Endothelial cell of umbilical vein (primary cell): Measurements from ENCODE around the gene PLCH1. TPM values are rescaled to one million over a fixed set of nuclear protein-coding genes. Genes with fewer than 3 reads are reported as not detected.

Experiments
- BruUV-seq: library from RNA; stranded (reverse); fragments of 400-500 nt; replicated peaks from 2 replicates; lab custom pipeline; 2021; lab: Mats Ljungman, UMichigan
- CTCF ChIA-PET: fragments of 300-600, 350-600 bp; sonication (Branson Sonifier 250); formaldehyde crosslinking; loops from one replicate; lab custom pipeline; 2021; ENCODE audit warnings: antibody characterized with exemption, inconsistent platforms; lab: Charles Lee
- POLR2A ChIA-PET: fragments of 300-600, 350-600 bp; sonication (Branson Sonifier 250); formaldehyde crosslinking; loops from one replicate; lab custom pipeline; 2021; ENCODE audit warnings: antibody characterized with exemption, inconsistent platforms; lab: Charles Lee
- DNase-seq: peaks from one replicate; pipeline ENCODE4 v3.0.0-alpha.2; 2011; ENCODE audit warnings: low read depth, low spot score
- FAIRE-seq: peaks from 2 replicates; lab custom pipeline; 2011; peaks lifted over from hg19 to GRCh38; lab: Jason Lieb, UNC
- H2AFZ ChIP-seq: 2 replicates; pipeline ENCODE4 v1.6.0; 2012; ENCODE audit warnings: low read depth, low read length, control low read depth, inconsistent platforms
- H3K27ac ChIP-seq: 2 replicates; pipeline ENCODE4 v1.5.1; 2011; ENCODE audit warnings: low read depth, mild to moderate bottlenecking, control low read depth, low read length, moderate library complexity; ENCODE audit not compliant: insufficient read depth
- H3K27me3 ChIP-seq, 2 experiments: 2 replicates each; pipeline versions ENCODE4 v1.6.0 to v1.6.1; 2011; ENCODE audit warnings: low read length in 2 of 2, mixed read lengths in 1 of 2; ENCODE audit not compliant: control insufficient read depth in 2 of 2, insufficient read depth in 2 of 2
- H3K36me3 ChIP-seq, 2 experiments: 2 replicates in 1 of 2; 3 replicates in 1 of 2; pipeline ENCODE4 v1.5.1; 2011; ENCODE audit warnings: low read length in 2 of 2, mild to moderate bottlenecking in 1 of 2, moderate library complexity in 1 of 2; ENCODE audit not compliant: control insufficient read depth in 2 of 2, insufficient read depth in 2 of 2; ENCODE audit errors: extremely low read depth in 1 of 2
- H3K4me1 ChIP-seq: 3 replicates; pipeline ENCODE4 v1.5.1; 2011; ENCODE audit warnings: mild to moderate bottlenecking, low read length; ENCODE audit not compliant: control insufficient read depth, insufficient read depth; ENCODE audit errors: extremely low read depth
- H3K4me2 ChIP-seq: 2 replicates; pipeline ENCODE4 v1.6.1; 2011; ENCODE audit warnings: low read length, control low read depth, mixed read lengths; ENCODE audit not compliant: insufficient read depth
- H3K4me3 ChIP-seq, 3 experiments: fragments of 200-600 bp in 1 of 3; sonication (generic), shearing (Covaris generic) in 1 of 3; replicated peaks in 1 of 3; 2 replicates each; pipeline ENCODE4 v1.5.1; 2011 to 2016; ENCODE audit warnings: control low read depth in 3 of 3, low read length in 3 of 3, mild to moderate bottlenecking in 2 of 3, inconsistent platforms in 1 of 3, low read depth in 1 of 3, moderate library complexity in 1 of 3; ENCODE audit not compliant: insufficient read depth in 1 of 3
- H3K79me2 ChIP-seq: 2 replicates; pipeline ENCODE4 v1.6.0; 2012; ENCODE audit warnings: low read length, inconsistent platforms; ENCODE audit not compliant: control insufficient read depth, insufficient read depth
- H3K9ac ChIP-seq: replicated peaks from 2 replicates; pipeline ENCODE3; 2011; ENCODE audit warnings: low read length, control low read depth; ENCODE audit not compliant: insufficient read depth; ENCODE audit errors: extremely low read depth
- H3K9me1 ChIP-seq: replicated peaks from 3 replicates; pipeline ENCODE4 v1.6.0; 2011; ENCODE audit warnings: mild to moderate bottlenecking, low read length; ENCODE audit not compliant: control insufficient read depth, insufficient read depth; ENCODE audit errors: extremely low read depth
- H3K9me3 ChIP-seq: replicated peaks from 2 replicates; pipeline ENCODE4 v1.5.1; 2012; ENCODE audit warnings: low read length, inconsistent platforms; ENCODE audit not compliant: control insufficient read depth, insufficient read depth
- H4K20me1 ChIP-seq: replicated peaks from 2 replicates; pipeline ENCODE3; 2011; ENCODE audit warnings: mild to moderate bottlenecking, low read length; ENCODE audit not compliant: control insufficient read depth, insufficient read depth; ENCODE audit errors: extremely low read depth
- CTCF ChIP-seq, 2 donors: IDR thresholded peaks; 1 replicate in 1 of 2; 2 replicates in 1 of 2; pipeline ENCODE4 v1.5.1; 2011; ENCODE audit warnings: low read length in 2 of 2, mild to moderate bottlenecking in 2 of 2, moderate library complexity in 2 of 2, control low read depth in 1 of 2, inconsistent platforms in 1 of 2, low read depth in 1 of 2; ENCODE audit not compliant: insufficient read depth in 1 of 2; ENCODE audit errors: extremely low read depth in 1 of 2
- EZH2 ChIP-seq: IDR thresholded peaks from 2 replicates; pipeline ENCODE4 v1.6.1; 2012; ENCODE audit warnings: borderline replicate concordance, low read depth, mild to moderate bottlenecking, moderate library complexity, low read length, inconsistent platforms; ENCODE audit not compliant: severe bottlenecking
- FOS ChIP-seq: IDR thresholded peaks from 2 replicates; pipeline ENCODE4 v1.6.1; 2011; ENCODE audit warnings: mild to moderate bottlenecking, low read length, moderate library complexity, borderline replicate concordance; ENCODE audit not compliant: insufficient read depth
- GATA2 ChIP-seq: IDR thresholded peaks from 2 replicates; pipeline ENCODE4 v1.7.0; 2011; ENCODE audit warnings: low read depth, mild to moderate bottlenecking, moderate library complexity, mixed read lengths, low read length; ENCODE audit not compliant: insufficient read length, insufficient read depth
- JUN ChIP-seq: IDR thresholded peaks from 2 replicates; pipeline ENCODE4 v1.6.1; 2011; ENCODE audit warnings: borderline replicate concordance, low read depth; ENCODE audit not compliant: insufficient read length, insufficient read depth
- MAX ChIP-seq: IDR thresholded peaks from 2 replicates; pipeline ENCODE4 v1.6.1; 2011; ENCODE audit not compliant: insufficient read depth, insufficient read length
- MYC ChIP-seq: IDR thresholded peaks from one replicate; pipeline ENCODE4 v1.6.1; 2011; ENCODE audit warnings: mild to moderate bottlenecking, low read depth, low read length
- POLR2A ChIP-seq: IDR thresholded peaks from 2 replicates; pipeline ENCODE4 v1.6.1; 2012; ENCODE audit warnings: low read depth, mild to moderate bottlenecking, control low read depth, low read length
- POLR2AphosphoS5 ChIP-seq: IDR thresholded peaks from 2 replicates; pipeline ENCODE4 v1.6.1; 2012; ENCODE audit warnings: low read depth, mild to moderate bottlenecking, control low read depth, low read length, moderate library complexity; ENCODE audit not compliant: insufficient read depth
- dilution Hi-C: fragments of 300-500 bp; cut with MboI; formaldehyde crosslinking; loops from one replicate; pipeline ENCODE4 v1.15.0; 2019; ENCODE audit warnings: low sequenced_read_pairs; ENCODE audit not compliant: extremely low pct_ligation_motif_present
- intact Hi-C: fragments of 100-400 bp; cut with micrococcal nuclease; formaldehyde crosslinking; loops from one replicate; pipeline ENCODE4 v1.10.0; 2022
- polyA plus RNA-seq, 4 experiments: library from polyadenylated mRNA; depleted of rRNA in 3 of 4; stranded (reverse) in 3 of 4; unstranded in 1 of 4; fragments of >200 nt; gene quantifications; 2 replicates each; pipeline versions ENCODE4 v1.2.1 to v1.2.3, GENCODE V29; 2011 to 2012; ENCODE audit warnings: missing spikeins in 1 of 4
- total RNA-seq: library from RNA; stranded (reverse); gene quantifications from 2 replicates; pipeline ENCODE4 v1.2.3, GENCODE V29; 2021

PLCH1 gene
- total and polyA plus RNA-seq, 2 donors (not counting 3 experiments of a cell fraction or from before 2014, with no cell fraction given) = 0.03 TPM; not detected in 1

DNA sequence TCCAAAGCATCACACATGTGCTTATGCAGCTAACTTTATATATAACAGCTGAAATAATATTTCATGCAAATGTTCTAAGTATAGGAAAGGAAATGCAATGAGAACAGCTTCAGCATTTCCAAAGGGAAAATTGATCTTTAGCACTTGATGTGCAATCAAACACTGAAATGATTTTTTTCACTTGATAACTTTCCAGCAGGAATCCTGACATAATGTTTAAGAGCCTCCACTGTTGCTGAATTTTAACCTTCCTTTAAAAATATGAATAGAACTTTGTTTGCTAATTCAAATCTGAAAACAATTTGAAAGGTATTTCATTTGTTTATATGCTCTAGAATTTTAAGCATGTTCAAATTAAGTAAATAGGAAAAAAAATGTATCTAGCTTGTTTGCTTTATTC is 354.5 kb downstream of the PLCH1 start:
- ChIA-PET CTCF (interaction anchor here (0.7 kb wide), 1 partner anchor 54 kb away, joined by 3 read pairs; no protein-coding TSS in a partner anchor), POLR2A (no interaction called here)
- dilution Hi-C loops (no loop called here), intact Hi-C loops (no loop called here)
- Histone ChIP-seq H3K79me2 (no peaks in the 10 kb centered on the region), H2AFZ (no peak overlapping the region), H3K27ac (no peak overlapping the region), H3K4me1 (no peaks in the 10 kb centered on the region), H3K4me3 (no peak overlapping the region), H3K27me3 (no peaks in the 10 kb centered on the region), H3K9me1 (no peaks in the 10 kb centered on the region), H3K36me3 (no peaks in the 10 kb centered on the region), H3K9me3 (no peaks in the 10 kb centered on the region), H3K4me2 (no peak overlapping the region), H3K9ac (no peak overlapping the region), H4K20me1 (no peaks in the 10 kb centered on the region)
- no peak for TF ChIP-seq FOS
- no peak for TF ChIP-seq GATA2
- no peak for TF ChIP-seq MYC
- no peak for TF ChIP-seq EZH2
- TF ChIP-seq CTCF (IDR thresholded peaks at IDR 0.05; ENCODE audit: extremely low read depth in 1 of 2, insufficient read depth in 1 of 2, low read depth in 1 of 2, low read length in 2 of 2) = no peak
- no peak for TF ChIP-seq POLR2A
- FAIRE-seq (no peak), DNase-seq (no peak)
- BruUV-seq = no TSS peak

DNA sequence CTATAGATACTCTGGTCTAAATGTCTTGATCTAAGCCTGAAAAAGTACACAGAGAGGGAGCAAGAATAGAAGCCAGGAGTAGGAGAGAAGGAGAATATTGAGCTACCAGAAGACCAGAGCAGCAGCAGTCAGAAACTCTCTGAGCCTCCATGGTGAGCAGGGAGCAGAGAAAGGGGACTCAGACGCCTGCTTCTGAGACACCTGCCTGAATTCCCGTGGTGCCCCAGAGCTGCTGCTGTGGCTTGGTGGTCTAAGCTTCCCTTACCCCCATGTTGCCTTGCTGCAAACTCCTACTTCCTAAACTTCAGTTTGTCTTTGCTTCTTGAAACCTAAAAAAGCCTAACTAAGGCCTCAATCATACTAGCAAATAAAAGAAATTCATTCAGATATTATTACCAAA is 356.5 kb downstream of the PLCH1 start:
- H4K20me1 ChIP-seq = no peaks in the 10 kb centered on the region
- FAIRE-seq = no peak
- no peak for TF ChIP-seq GATA2
- TF ChIP-seq EZH2 = no peak
- no peak for TF ChIP-seq POLR2AphosphoS5
- no peak for TF ChIP-seq FOS
- no peak for TF ChIP-seq MYC
- TF ChIP-seq JUN = no peak
- TF ChIP-seq MAX = no peak
- TF ChIP-seq CTCF (IDR thresholded peaks at IDR 0.05; ENCODE audit: extremely low read depth in 1 of 2, insufficient read depth in 1 of 2, low read depth in 1 of 2, low read length in 2 of 2) = no peak
- no peak for TF ChIP-seq POLR2A
- no peaks in the 10 kb centered on the region for H3K9me1 ChIP-seq
- no peaks in the 10 kb centered on the region for H3K9me3 ChIP-seq
- no peak for DNase-seq
- no TSS peak for BruUV-seq
- H3K4me2 ChIP-seq = no peak overlapping the region
- POLR2A ChIA-PET = no interaction called here
- no peak overlapping the region for H3K9ac ChIP-seq
- H3K27me3 ChIP-seq = no peaks in the 10 kb centered on the region
- CTCF ChIA-PET = interaction anchor here (0.8 kb wide), 1 partner anchor 314 kb away, joined by 3 read pairs; no protein-coding TSS in a partner anchor
- no peaks in the 10 kb centered on the region for H3K36me3 ChIP-seq
- no peak overlapping the region for H3K4me3 ChIP-seq
- no peak overlapping the region for H3K27ac ChIP-seq
- dilution Hi-C loops = no loop called here
- no peaks in the 10 kb centered on the region for H3K4me1 ChIP-seq
- intact Hi-C loops = no loop called here
- H3K79me2 ChIP-seq = no peaks in the 10 kb centered on the region
- H2AFZ ChIP-seq = no peak overlapping the region
